Measurements from ENCODE around the gene IL31RA. TPM values are rescaled to one million over a fixed set of nuclear protein-coding genes. Genes with fewer than 3 reads are reported as not detected.

IL31RA gene
- total and polyA plus RNA-seq, 8 donors, result 0.10 to 0.55 (median 0.18) TPM

DNA sequence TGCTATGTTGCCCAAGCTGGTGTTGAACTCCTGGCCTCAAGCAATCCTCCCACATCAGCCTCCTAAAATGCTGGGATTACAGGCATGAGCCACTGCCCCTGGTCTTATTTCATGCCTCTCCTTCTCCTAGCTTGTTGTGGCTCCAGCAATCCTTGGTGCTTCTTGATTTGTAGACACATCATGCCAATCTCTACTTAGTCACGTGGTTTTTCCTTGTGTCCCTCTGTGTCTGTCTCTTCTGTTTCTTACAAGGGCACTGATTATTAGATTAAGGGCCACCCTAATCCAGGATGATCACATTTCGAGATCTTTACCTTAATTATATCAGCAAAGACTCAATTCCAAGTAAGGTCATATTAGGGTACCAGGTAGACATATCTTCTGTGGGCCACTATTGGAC is 9.2 kb upstream of the IL31RA start:
- no peaks in the 10 kb centered on the region for H3K36me3 ChIP-seq
- no peak for ATAC-seq
- no peak overlapping the region for H3K4me3 ChIP-seq
- H3K27ac ChIP-seq, result no peak overlapping the region
- intact Hi-C loops (cut with DNase I), result no loop called here
- TF ChIP-seq, protein P1, sequence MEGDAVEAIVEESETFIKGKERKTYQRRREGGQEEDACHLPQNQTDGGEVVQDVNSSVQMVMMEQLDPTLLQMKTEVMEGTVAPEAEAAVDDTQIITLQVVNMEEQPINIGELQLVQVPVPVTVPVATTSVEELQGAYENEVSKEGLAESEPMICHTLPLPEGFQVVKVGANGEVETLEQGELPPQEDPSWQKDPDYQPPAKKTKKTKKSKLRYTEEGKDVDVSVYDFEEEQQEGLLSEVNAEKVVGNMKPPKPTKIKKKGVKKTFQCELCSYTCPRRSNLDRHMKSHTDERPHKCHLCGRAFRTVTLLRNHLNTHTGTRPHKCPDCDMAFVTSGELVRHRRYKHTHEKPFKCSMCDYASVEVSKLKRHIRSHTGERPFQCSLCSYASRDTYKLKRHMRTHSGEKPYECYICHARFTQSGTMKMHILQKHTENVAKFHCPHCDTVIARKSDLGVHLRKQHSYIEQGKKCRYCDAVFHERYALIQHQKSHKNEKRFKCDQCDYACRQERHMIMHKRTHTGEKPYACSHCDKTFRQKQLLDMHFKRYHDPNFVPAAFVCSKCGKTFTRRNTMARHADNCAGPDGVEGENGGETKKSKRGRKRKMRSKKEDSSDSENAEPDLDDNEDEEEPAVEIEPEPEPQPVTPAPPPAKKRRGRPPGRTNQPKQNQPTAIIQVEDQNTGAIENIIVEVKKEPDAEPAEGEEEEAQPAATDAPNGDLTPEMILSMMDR (IDR thresholded peaks at IDR 0.05), result no peak
- H3K9me3 ChIP-seq, result peaks cover 0 to 6% of the 10 kb centered on the region in 2 donors
- no peak for DNase-seq
- H3K4me1 ChIP-seq, result no peaks in the 10 kb centered on the region
- H3K27me3 ChIP-seq, result no peaks in the 10 kb centered on the region

DNA sequence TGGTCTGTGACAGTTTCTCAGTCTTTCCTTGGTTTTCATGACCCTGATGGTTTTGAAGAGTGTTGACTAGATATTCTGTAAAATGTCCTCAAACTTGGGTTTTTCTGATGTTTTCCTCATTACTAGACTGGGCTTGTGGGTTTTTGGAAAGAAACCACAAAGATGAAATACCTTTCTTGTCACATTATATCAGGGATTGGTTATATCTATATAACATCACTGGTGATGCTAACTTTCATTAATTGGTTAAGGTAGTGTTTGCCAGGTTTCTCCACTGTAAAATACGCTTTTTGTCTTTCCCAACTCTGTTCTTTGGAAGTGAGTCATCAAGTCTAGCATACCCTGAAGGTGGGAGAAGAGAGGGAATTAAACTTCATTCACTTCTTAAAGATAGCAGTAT is 3.3 kb upstream of the IL31RA start:
- no peak for ATAC-seq
- no peak for DNase-seq
- Histone ChIP-seq H3K36me3 (no peaks in the 10 kb centered on the region), H3K9me3 (peaks cover 0 to 6% of the 10 kb centered on the region in 2 donors), H3K27ac (no peak overlapping the region), H3K27me3 (no peaks in the 10 kb centered on the region), H3K4me1 (no peaks in the 10 kb centered on the region), H3K4me3 (no peak overlapping the region)
- intact Hi-C loops (cut with DNase I), result no loop called here
- TF ChIP-seq, protein P1 (IDR thresholded peaks at IDR 0.05), result no peak

DNA sequence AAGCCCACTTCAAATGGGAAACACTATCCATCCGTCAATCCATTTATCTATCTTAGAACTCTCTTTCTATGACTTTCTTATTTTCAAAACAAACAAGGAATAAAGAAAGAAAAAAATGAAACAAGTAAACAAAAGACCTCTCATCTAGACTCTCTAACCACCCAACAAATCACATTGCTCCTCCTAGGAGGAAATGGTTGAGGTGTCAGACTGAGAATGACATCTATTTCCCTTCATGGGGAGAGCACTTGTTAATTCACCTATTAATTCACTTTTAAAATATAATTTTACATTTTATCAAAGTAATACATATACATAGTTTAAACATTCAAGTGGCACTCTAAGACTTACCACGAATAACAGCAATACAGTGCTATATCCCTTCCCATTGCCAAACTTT is 2.4 kb upstream of the IL31RA start:
- intact Hi-C loops (cut with DNase I), result no loop called here
- H3K4me3 ChIP-seq, result no peak overlapping the region

DNA sequence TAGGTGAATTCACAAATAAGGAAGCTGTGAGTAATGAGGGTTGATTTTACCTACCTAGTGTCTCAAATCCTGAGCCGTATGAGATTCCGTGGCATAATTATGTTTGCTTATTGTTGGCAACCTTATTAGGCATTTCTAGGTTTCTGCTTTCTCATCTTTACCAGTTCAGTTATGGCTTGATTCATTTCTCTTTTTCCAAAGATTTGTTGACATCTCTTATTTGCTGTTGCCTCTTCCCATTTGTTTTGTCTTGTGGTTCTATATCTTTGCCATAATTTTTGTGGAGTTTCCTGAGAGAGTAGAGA is 470 bp downstream of the IL31RA start:
- TF ChIP-seq, protein P1 (IDR thresholded peaks at IDR 0.05), result no peak
- intact Hi-C loops (cut with DNase I), result no loop called here
- no peak for DNase-seq
- H3K27ac ChIP-seq, result no peak overlapping the region
- no peaks in the 10 kb centered on the region for H3K36me3 ChIP-seq
- no peaks in the 10 kb centered on the region for H3K27me3 ChIP-seq
- no peak for ATAC-seq
- H3K9me3 ChIP-seq, result no peaks in the 10 kb centered on the region
- no peaks in the 10 kb centered on the region for H3K4me1 ChIP-seq
- H3K4me3 ChIP-seq, result no peak overlapping the region

More for the DNA sequence above, 2.4 kb upstream of the IL31RA start:
- Histone ChIP-seq H3K36me3 (no peaks in the 10 kb centered on the region), H3K27ac (no peak overlapping the region), H3K4me1 (no peaks in the 10 kb centered on the region), H3K9me3 (peaks cover 0 to 6% of the 10 kb centered on the region in 2 donors), H3K27me3 (no peaks in the 10 kb centered on the region)
- ATAC-seq, result no peak
- DNase-seq, result no peak
- TF ChIP-seq, protein P1 (IDR thresholded peaks at IDR 0.05), result no peak

DNA sequence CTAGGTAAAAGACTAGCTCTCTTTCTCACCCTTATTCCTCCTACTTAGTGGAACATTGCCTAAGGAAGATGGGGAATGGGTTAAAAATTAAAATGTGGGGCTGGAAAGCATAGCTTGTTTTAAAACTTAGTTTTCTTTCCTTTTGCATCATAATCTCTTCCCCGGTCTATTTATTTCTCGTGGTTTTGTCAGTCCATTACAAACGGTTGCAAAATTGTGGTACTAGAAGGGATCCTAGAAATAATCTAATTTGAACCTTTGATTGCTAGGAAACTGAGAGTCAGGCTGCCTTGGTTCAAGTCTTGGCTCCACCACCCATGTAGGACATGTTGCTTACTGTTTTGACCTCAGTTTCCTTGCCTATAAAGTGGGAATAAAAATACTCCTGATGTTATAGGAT is 1.3 kb downstream of the IL31RA start:
- no peak for ATAC-seq
- intact Hi-C loops (cut with DNase I), result no loop called here

More for the DNA sequence above, 1.3 kb downstream of the IL31RA start:
- TF ChIP-seq, protein P1 (IDR thresholded peaks at IDR 0.05), result no peak
- no peak for DNase-seq
- Histone ChIP-seq H3K27me3 (no peaks in the 10 kb centered on the region), H3K27ac (no peak overlapping the region), H3K36me3 (no peaks in the 10 kb centered on the region), H3K4me1 (no peaks in the 10 kb centered on the region), H3K9me3 (no peaks in the 10 kb centered on the region), H3K4me3 (no peak overlapping the region)
